Endothelial cell (in vitro differentiated cells): Measurements from ENCODE around the gene ZNF366. TPM values are rescaled to one million over a fixed set of nuclear protein-coding genes. Genes with fewer than 3 reads are reported as not detected.

Source experiments
- DNase-seq: peaks from one replicate; pipeline ENCODE4 v3.0.0; 2021; ENCODE audit warnings: low spot score
- H3K27ac Mint-ChIP-seq: one replicate; pipeline ENCODE4 v1.8.0; 2021; ENCODE audit warnings: mixed read lengths, inconsistent platforms; ENCODE audit not compliant: unreplicated experiment
- H3K27me3 Mint-ChIP-seq: one replicate; pipeline ENCODE4 v1.8.0; 2021; ENCODE audit warnings: mild to moderate bottlenecking, moderate library complexity, mixed read lengths, inconsistent platforms; ENCODE audit not compliant: unreplicated experiment
- H3K36me3 Mint-ChIP-seq: one replicate; pipeline ENCODE4 v1.8.0; 2021; ENCODE audit warnings: mild to moderate bottlenecking, low read depth, mixed read lengths, inconsistent platforms; ENCODE audit not compliant: unreplicated experiment
- H3K4me1 Mint-ChIP-seq: one replicate; pipeline ENCODE4 v1.8.0; 2021; ENCODE audit warnings: mild to moderate bottlenecking, mixed read lengths, inconsistent platforms; ENCODE audit not compliant: unreplicated experiment
- H3K4me3 Mint-ChIP-seq: one replicate; pipeline ENCODE4 v1.8.0; 2021; ENCODE audit warnings: mild to moderate bottlenecking, mixed read lengths, inconsistent platforms; ENCODE audit not compliant: unreplicated experiment
- H3K9me3 Mint-ChIP-seq: one replicate; pipeline ENCODE4 v1.8.0; 2021; ENCODE audit warnings: mixed read lengths, inconsistent platforms; ENCODE audit not compliant: unreplicated experiment
- total RNA-seq: library from RNA; stranded (reverse); fragmentation: NEBNext Ultra II Directional; extraction: Animal tissue kit (Norgen Biotek cat#: 25700); gene quantifications from one replicate; pipeline ENCODE4 v1.2.1, GENCODE V29; 2021; ENCODE audit not compliant: unreplicated experiment
- TF ChIP-seq, protein P1 (sequence below): fragments of 200-600 bp; sonication (generic); IDR thresholded peaks from one replicate; pipeline ENCODE4 v1.5.0; 2021; ENCODE audit warnings: antibody characterized with exemption; ENCODE audit not compliant: unreplicated experiment

The ZNF366 gene
- total RNA-seq, 1 donor from 2014 or later = 23.3 TPM

- no peaks in the 10 kb centered on the region for H3K27me3 Mint-ChIP-seq
- no peak overlapping the region for H3K27ac Mint-ChIP-seq
- H3K4me1 Mint-ChIP-seq = no peaks in the 10 kb centered on the region
- no peak overlapping the region for H3K4me3 Mint-ChIP-seq
- TF ChIP-seq, protein P1, sequence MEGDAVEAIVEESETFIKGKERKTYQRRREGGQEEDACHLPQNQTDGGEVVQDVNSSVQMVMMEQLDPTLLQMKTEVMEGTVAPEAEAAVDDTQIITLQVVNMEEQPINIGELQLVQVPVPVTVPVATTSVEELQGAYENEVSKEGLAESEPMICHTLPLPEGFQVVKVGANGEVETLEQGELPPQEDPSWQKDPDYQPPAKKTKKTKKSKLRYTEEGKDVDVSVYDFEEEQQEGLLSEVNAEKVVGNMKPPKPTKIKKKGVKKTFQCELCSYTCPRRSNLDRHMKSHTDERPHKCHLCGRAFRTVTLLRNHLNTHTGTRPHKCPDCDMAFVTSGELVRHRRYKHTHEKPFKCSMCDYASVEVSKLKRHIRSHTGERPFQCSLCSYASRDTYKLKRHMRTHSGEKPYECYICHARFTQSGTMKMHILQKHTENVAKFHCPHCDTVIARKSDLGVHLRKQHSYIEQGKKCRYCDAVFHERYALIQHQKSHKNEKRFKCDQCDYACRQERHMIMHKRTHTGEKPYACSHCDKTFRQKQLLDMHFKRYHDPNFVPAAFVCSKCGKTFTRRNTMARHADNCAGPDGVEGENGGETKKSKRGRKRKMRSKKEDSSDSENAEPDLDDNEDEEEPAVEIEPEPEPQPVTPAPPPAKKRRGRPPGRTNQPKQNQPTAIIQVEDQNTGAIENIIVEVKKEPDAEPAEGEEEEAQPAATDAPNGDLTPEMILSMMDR = no peak
- DNase-seq = no peak
- H3K9me3 Mint-ChIP-seq = peaks cover 4% of the 10 kb centered on the region
- H3K36me3 Mint-ChIP-seq = no peaks in the 10 kb centered on the region
Measured at GRCh38 chr5:72541501-72542225, 34.5 kb upstream of the ZNF366 start.

DNA sequence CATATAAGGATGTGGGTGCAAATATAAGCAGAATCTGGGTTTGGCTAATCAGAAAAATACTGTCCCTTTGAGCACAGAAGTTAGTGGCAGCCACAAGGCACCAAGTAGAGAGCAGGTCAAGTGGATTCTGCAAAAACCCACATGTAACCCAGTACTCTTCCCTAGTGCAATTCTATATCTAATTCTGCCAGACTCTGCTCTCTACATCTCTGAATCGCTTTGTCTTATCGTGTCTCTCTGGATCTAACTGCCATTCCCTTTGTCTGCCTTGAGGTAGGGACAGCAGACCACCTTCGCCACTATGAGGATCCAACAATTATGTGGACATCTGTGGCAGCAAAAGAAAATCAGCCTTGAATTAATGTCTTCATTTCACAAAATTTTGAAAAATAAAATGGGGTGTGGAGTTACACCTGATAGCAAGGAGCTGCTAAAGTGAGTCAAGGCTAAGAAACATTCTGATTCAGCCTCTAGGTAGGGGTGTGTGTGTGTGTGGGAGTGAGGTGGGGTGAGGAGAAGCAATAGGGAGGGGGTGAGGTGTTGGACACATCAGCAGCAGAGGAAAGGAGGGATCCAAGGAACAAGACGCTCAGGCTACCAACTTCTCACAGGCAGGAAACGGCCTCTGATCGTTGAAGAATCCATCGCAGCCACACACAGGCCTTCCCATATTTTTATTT is 33.7 kb upstream of the ZNF366 start:
- Mint-ChIP-seq H3K4me1 (no peaks in the 10 kb centered on the region), H3K27ac (no peak overlapping the region)

GRCh38 chr5:72539726-72540125 is 32.5 kb upstream of the ZNF366 start:
- Mint-ChIP-seq H3K9me3 (no peaks in the 10 kb centered on the region), H3K27ac (no peak overlapping the region), H3K4me1 (peaks cover under 1% of the 10 kb centered on the region), H3K27me3 (no peaks in the 10 kb centered on the region), H3K36me3 (no peaks in the 10 kb centered on the region), H3K4me3 (no peak overlapping the region)
- TF ChIP-seq, protein P1 = no peak
- DNase-seq = no peak

More for the DNA sequence above, 33.7 kb upstream of the ZNF366 start:
- Mint-ChIP-seq H3K36me3 (no peaks in the 10 kb centered on the region), H3K4me3 (no peak overlapping the region), H3K9me3 (peaks cover 4% of the 10 kb centered on the region), H3K27me3 (no peaks in the 10 kb centered on the region)
- no peak for DNase-seq
- TF ChIP-seq, protein P1 = no peak

GRCh38 chr5:72539038-72539437 is 31.8 kb upstream of the ZNF366 start:
- Mint-ChIP-seq H3K9me3 (no peaks in the 10 kb centered on the region), H3K36me3 (no peaks in the 10 kb centered on the region), H3K27ac (no peak overlapping the region), H3K4me3 (no peak overlapping the region), H3K27me3 (no peaks in the 10 kb centered on the region), H3K4me1 (peaks cover 5% of the 10 kb centered on the region)
- DNase-seq = no peak
- TF ChIP-seq, protein P1 = no peak

DNA sequence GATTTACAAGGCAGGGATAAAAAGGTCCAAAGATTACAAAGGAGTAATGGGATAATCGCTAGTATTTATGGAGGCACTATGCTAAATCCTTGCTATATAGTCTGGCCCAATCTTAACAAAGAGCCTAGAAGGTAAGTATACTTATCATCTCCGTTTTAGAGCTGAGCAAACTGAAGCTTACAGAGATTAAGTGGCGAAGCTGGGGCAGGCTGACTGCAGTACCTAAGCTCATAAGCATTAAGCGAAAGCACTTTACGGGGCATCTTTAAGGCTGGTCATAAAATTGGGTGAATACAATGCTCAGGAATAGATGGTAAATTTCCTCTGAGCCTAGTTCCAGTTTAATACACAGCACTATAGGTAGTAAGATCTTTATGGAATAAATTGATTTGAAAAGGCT is 30.0 kb upstream of the ZNF366 start:
- H3K4me3 Mint-ChIP-seq = no peak overlapping the region
- peaks cover 5% of the 10 kb centered on the region for H3K4me1 Mint-ChIP-seq
- TF ChIP-seq, protein P1 = no peak
- H3K27ac Mint-ChIP-seq = no peak overlapping the region
- DNase-seq = no peak
- no peaks in the 10 kb centered on the region for H3K36me3 Mint-ChIP-seq
- H3K27me3 Mint-ChIP-seq = no peaks in the 10 kb centered on the region
- H3K9me3 Mint-ChIP-seq = no peaks in the 10 kb centered on the region
